ENCODE data around the gene TMEM181.
"Not testable (repeated sequence)": the region's sequence is repeated elsewhere in the genome, so short reads cannot be mapped to it uniquely, and the experiment has no call there.

TMEM181 gene

DNA sequence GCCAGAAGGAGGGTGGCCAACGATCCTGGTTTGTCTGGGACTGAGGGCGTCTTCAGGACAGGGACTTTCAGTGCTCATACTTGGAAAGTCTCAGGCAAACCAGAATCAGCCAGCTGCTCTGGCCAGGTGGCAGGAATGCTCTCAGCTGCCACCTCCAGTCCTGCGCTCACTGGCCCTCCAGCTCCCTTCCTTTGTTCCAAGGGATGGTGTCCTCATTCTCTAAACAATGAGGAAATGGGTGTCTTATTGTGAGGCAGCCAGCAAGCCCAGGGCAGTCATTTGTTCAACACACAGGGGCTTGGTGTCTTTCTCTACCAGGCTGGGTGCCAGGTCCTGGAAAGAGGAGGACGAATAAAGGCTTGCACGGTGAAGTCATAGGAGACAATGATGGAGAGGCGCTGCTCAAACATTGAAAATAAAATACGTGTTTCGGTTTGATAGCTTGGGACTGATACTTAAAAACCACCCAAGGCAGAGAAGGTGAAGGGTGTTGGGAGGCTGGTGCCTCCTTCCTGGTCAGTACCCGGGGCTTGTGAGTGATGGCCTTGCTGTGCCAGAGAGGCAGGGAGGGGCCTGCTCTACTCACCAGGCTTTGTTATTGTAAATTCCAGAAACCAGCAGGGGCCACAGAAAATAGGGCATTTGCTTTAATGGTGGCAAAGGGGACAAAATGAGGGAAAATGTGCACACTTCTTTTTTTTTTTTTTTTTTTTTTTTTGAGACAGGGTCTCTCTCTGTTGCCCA is 11.3 kb upstream of the TMEM181 start:
- peaks cover 0 to 10% (median 0%) of the 10 kb centered on the region in 5 donors for H3K27me3 ChIP-seq (ENCODE audit: control insufficient read depth in 5 of 5, insufficient read depth in 4 of 5, low read length in 5 of 5)
- no peak overlapping the region for H3K4me3 ChIP-seq (ENCODE audit: low read depth in 1 of 5, low read length in 5 of 5)
- H3K36me3 ChIP-seq (ENCODE audit: control insufficient read depth in 5 of 5, insufficient read depth in 5 of 5, low read length in 5 of 5): no peaks in the 10 kb centered on the region
- no peak overlapping the region for H3K9ac ChIP-seq (ENCODE audit: low read length in 5 of 5)
- no peaks in the 10 kb centered on the region for H3K4me1 ChIP-seq (ENCODE audit: control insufficient read depth in 5 of 5, insufficient read depth in 5 of 5, low read length in 5 of 5)
- H3K27ac ChIP-seq (ENCODE audit: low read depth, low read length): no peak overlapping the region
- no peaks in the 10 kb centered on the region for H3K9me3 ChIP-seq (ENCODE audit: control insufficient read depth in 5 of 5, low read length in 5 of 5)

DNA sequence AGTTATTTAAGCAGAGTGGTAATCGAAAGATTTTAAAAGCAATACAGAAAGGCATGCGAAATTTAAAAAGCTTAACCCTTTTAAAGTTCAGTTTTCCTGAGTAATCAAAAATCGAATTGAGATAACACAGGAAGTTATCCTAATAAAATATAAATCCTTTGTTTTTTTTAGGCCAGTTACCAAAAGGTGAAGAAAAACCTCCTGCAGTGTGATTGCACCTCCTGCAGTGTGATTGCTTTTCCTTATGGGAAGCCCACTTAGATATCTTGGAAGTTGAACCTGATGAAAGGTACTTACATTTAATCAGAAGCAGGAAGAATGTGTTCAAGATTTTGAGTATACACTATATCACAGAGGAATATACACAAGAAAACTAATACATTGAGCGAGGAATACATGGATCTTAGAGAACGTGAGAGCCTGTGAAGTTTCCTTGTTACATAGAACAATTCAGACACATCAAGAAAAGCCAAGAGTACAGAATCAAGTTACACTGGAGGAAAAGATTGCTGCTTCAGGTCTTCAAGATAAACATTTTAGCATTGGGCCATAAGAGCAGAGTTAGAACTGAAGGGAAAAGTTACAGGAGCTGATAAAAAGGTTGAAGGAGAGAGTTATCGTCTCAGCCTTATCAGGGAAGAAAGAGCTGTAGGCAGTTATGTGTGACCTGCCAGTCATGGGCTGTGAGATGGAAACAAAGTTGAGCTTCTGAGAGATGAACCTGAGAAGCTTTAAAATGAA is 7.7 kb upstream of the TMEM181 start:
- peaks cover 0 to 16% (median 0%) of the 10 kb centered on the region in 5 donors for H3K4me1 ChIP-seq (ENCODE audit: control insufficient read depth in 5 of 5, insufficient read depth in 5 of 5, low read length in 5 of 5)
- no peak overlapping the region for H3K27ac ChIP-seq (ENCODE audit: low read depth, low read length)
- H3K36me3 ChIP-seq (ENCODE audit: control insufficient read depth in 5 of 5, insufficient read depth in 5 of 5, low read length in 5 of 5): no peaks in the 10 kb centered on the region
- H3K9ac ChIP-seq (ENCODE audit: low read length in 5 of 5): no peak overlapping the region
- no peaks in the 10 kb centered on the region for H3K27me3 ChIP-seq (ENCODE audit: control insufficient read depth in 5 of 5, insufficient read depth in 4 of 5, low read length in 5 of 5)
- H3K4me3 ChIP-seq (ENCODE audit: low read depth in 1 of 5, low read length in 5 of 5): no peak overlapping the region
- H3K9me3 ChIP-seq (ENCODE audit: control insufficient read depth in 5 of 5, low read length in 5 of 5): no peaks in the 10 kb centered on the region

DNA sequence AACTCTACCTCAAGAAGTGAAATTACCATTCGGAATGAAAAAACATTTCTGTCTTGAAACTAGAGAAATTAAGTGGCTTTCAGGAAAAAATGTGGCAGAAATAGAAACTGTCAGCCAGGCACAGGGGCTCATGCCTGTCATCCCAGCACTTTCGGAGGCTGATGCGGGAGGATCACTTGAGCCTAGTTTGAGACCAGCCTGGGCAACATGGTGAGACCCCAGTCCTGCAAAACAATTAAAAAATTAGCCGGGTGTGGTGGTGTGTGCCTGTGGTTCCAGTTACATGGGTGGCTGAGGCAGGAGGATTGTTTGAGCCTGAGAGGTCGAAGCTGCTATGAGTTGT is 7.1 kb upstream of the TMEM181 start:
- peaks cover 0 to 16% (median 0%) of the 10 kb centered on the region in 5 donors for H3K4me1 ChIP-seq (ENCODE audit: control insufficient read depth in 5 of 5, insufficient read depth in 5 of 5, low read length in 5 of 5)
- no peak overlapping the region for H3K4me3 ChIP-seq (ENCODE audit: low read depth in 1 of 5, low read length in 5 of 5)
- no peaks in the 10 kb centered on the region for H3K27me3 ChIP-seq (ENCODE audit: control insufficient read depth in 5 of 5, insufficient read depth in 4 of 5, low read length in 5 of 5)
- H3K27ac ChIP-seq (ENCODE audit: low read depth, low read length): no peak overlapping the region
- H3K9ac ChIP-seq (ENCODE audit: low read length in 5 of 5): no peak overlapping the region
- no peaks in the 10 kb centered on the region for H3K36me3 ChIP-seq (ENCODE audit: control insufficient read depth in 5 of 5, insufficient read depth in 5 of 5, low read length in 5 of 5)
- no peaks in the 10 kb centered on the region for H3K9me3 ChIP-seq (ENCODE audit: control insufficient read depth in 5 of 5, low read length in 5 of 5)

DNA sequence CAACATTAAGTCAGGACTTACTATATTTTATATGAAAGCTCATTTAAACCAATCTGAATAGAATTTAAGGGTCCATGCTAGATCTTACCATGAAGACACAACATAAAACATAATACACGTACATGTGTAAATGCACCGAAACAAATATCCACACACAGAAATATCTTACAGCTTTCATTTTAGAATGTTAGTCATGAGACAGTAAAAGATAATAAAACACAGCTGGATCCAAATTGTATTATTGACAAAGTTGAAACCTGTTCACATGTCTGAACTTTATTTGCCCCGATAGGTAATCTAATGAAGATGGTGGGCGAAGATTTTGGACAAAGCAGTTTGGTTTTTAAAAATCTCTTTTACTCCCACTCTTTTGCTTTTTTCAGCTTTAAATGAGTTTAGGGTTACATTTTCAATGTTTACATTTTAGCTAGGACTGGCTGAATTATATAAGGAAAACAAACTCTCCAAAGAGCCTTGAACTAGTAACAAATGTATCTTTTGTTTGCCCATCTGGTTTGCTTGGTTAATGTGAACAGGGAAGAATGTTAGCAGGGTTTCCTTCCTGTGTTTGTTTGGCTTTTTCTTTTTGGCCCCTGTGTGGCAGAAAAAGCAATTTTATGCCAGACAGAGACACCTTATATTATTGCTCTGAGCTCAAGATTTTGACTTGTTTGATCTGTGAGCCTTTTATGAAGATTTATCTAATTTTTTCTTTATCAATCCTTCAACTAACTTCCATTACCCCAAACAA is 5.1 kb upstream of the TMEM181 start:
- Histone ChIP-seq H3K27ac (ENCODE audit: low read depth, low read length) (no peak overlapping the region), H3K9ac (ENCODE audit: low read length in 5 of 5) (no peak overlapping the region), H3K36me3 (ENCODE audit: control insufficient read depth in 5 of 5, insufficient read depth in 5 of 5, low read length in 5 of 5) (no peaks in the 10 kb centered on the region), H3K9me3 (ENCODE audit: control insufficient read depth in 5 of 5, low read length in 5 of 5) (no peaks in the 10 kb centered on the region), H3K4me1 (ENCODE audit: control insufficient read depth in 5 of 5, insufficient read depth in 5 of 5, low read length in 5 of 5) (peaks cover 0 to 24% (median 7%) of the 10 kb centered on the region in 5 donors), H3K4me3 (ENCODE audit: low read depth in 1 of 5, low read length in 5 of 5) (no peak overlapping the region), H3K27me3 (ENCODE audit: control insufficient read depth in 5 of 5, insufficient read depth in 4 of 5, low read length in 5 of 5) (no peaks in the 10 kb centered on the region)

DNA sequence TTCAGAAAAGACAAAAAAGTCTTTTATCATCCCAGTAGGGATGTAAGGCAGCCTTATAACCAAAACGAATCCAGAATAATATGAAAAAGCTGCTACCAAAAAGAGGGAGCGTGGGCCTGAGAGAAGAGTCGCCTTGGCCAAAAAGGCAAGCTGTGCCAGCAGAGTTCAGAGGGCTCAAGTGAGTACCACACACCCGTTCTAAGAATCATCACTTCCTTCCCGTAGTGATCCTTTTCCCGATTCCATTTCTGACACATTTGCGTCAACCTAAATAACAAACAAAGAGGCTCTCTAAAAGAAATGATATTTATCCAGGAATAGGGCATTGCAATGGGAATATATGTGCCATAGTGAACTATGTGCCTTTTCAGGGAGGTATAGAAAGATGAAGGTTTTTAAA is 3.8 kb upstream of the TMEM181 start:
- Histone ChIP-seq H3K27ac (ENCODE audit: low read depth, low read length) (no peak overlapping the region), H3K27me3 (ENCODE audit: control insufficient read depth in 5 of 5, insufficient read depth in 4 of 5, low read length in 5 of 5) (no peaks in the 10 kb centered on the region), H3K4me3 (ENCODE audit: low read depth in 1 of 5, low read length in 5 of 5) (no peak overlapping the region), H3K4me1 (ENCODE audit: control insufficient read depth in 5 of 5, insufficient read depth in 5 of 5, low read length in 5 of 5) (peaks cover 2 to 30% (median 12%) of the 10 kb centered on the region in 5 donors), H3K9me3 (ENCODE audit: control insufficient read depth in 5 of 5, low read length in 5 of 5) (no peaks in the 10 kb centered on the region), H3K9ac (ENCODE audit: low read length in 5 of 5) (no peak overlapping the region), H3K36me3 (ENCODE audit: control insufficient read depth in 5 of 5, insufficient read depth in 5 of 5, low read length in 5 of 5) (no peaks in the 10 kb centered on the region)

DNA sequence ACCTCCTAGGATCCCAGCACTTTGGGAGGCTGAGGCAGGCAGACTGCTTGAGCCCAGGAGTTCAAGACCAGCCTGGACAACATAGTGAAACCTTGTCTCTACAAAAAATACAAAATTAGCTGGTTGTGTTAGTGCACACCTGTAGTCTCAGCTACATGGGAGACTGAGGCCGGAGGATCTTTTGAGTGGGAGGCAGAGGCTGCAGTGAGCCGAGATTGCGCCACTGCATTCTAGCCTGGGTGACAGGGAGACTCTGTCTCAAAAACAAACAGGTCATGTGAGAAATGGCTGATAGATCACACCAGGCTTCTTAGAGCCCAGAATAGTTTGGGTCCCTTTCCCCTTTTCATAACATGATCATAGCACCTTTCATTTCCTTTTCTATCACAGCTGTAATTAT is 2.8 kb upstream of the TMEM181 start:
- not testable (repeated sequence) for H3K9ac ChIP-seq (ENCODE audit: low read length in 5 of 5); H3K27ac ChIP-seq (ENCODE audit: low read depth, low read length); H3K9me3 ChIP-seq (ENCODE audit: control insufficient read depth in 5 of 5, low read length in 5 of 5); H3K36me3 ChIP-seq (ENCODE audit: control insufficient read depth in 5 of 5, insufficient read depth in 5 of 5, low read length in 5 of 5); H3K27me3 ChIP-seq (ENCODE audit: control insufficient read depth in 5 of 5, insufficient read depth in 4 of 5, low read length in 5 of 5); H3K4me3 ChIP-seq (ENCODE audit: low read depth in 1 of 5, low read length in 5 of 5)
- H3K4me1 ChIP-seq (ENCODE audit: control insufficient read depth in 5 of 5, insufficient read depth in 5 of 5, low read length in 5 of 5): peaks cover 4 to 40% (median 22%) of the 10 kb centered on the region in 5 donors

DNA sequence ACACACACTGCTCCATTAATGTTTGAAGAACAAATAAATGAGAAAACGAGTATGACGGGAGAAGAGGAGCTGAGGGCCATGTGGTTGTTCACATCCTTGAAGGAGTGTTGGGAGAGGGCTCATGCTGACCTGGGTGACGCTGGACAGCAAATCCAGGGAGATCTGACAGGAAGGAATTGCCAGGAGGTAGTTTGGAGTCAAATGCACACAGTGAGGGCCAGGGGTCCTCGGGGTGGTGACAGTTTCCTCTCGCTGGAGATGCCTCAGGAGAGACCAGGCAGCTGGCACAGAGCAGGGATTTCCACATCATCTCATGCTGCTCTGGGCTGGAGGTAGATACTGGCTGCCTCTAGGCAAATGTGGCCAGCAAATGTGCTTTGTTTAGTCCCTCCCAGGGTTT is 2.0 kb upstream of the TMEM181 start:
- no peaks in the 10 kb centered on the region for H3K27me3 ChIP-seq (ENCODE audit: control insufficient read depth in 5 of 5, insufficient read depth in 4 of 5, low read length in 5 of 5)
- no peaks in the 10 kb centered on the region for H3K9me3 ChIP-seq (ENCODE audit: control insufficient read depth in 5 of 5, low read length in 5 of 5)
- H3K4me3 ChIP-seq (ENCODE audit: low read depth in 1 of 5, low read length in 5 of 5): no peak overlapping the region
- H3K9ac ChIP-seq (ENCODE audit: low read length in 5 of 5): no peak overlapping the region
- H3K36me3 ChIP-seq (ENCODE audit: control insufficient read depth in 5 of 5, insufficient read depth in 5 of 5, low read length in 5 of 5): no peaks in the 10 kb centered on the region
- no peak overlapping the region for H3K27ac ChIP-seq (ENCODE audit: low read depth, low read length)
- H3K4me1 ChIP-seq (ENCODE audit: control insufficient read depth in 5 of 5, insufficient read depth in 5 of 5, low read length in 5 of 5): peaks cover 4 to 42% (median 25%) of the 10 kb centered on the region in 5 donors

DNA sequence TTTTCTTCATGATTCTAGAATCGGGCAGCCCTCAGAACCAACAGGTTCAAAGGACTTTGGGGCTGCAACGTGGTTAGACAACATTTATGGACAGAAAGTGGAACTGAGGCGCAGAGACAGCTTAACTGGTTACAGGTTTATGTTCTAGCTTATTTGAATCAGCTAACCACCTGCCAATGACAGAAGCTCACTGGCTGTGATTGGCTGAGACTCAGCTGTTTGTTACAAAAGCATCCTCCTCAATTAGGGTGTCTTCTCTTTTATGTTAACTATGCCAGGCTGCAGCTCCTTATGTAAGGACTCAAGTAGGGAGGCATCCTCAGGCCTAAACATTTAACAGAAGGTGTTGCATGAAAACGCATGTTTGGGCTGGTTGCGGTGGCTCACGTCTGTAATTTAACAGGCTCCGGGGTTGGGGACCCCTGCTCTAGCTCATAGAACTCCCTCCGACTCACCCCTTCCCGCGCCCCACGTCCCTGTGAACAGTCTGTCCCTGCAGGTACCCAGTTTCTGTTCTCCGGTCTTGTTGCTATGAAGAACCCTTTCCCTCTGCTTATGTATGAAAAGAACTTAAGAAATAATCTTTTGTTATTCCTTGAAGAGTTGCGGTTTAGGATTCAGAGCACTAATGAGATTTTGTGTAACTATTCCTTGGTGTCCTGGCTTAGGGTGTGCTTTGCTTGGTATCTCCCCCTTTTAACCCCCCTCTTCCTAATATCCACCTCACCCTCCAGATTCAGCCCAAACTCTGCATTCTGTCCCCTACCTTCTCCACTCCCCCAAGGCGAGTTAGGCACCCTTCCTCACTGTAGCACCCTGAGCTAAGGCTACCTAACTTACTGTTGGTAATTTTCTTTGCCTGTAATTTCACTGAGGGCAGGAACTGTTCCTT is 1.2 kb upstream of the TMEM181 start:
- Histone ChIP-seq H3K9me3 (ENCODE audit: control insufficient read depth in 5 of 5, low read length in 5 of 5) (no peaks in the 10 kb centered on the region), H3K9ac (ENCODE audit: low read length in 5 of 5) (peak overlapping the region in 1 of 5 donors; percentile 87), H3K4me3 (ENCODE audit: low read depth in 1 of 5, low read length in 5 of 5) (peak overlapping the region in 2 of 5 donors; percentile 83 to 95), H3K27me3 (ENCODE audit: control insufficient read depth in 5 of 5, insufficient read depth in 4 of 5, low read length in 5 of 5) (no peaks in the 10 kb centered on the region), H3K36me3 (ENCODE audit: control insufficient read depth in 5 of 5, insufficient read depth in 5 of 5, low read length in 5 of 5) (no peaks in the 10 kb centered on the region), H3K4me1 (ENCODE audit: control insufficient read depth in 5 of 5, insufficient read depth in 5 of 5, low read length in 5 of 5) (peaks cover 4 to 42% (median 25%) of the 10 kb centered on the region in 5 donors), H3K27ac (ENCODE audit: low read depth, low read length) (no peak overlapping the region)

DNA sequence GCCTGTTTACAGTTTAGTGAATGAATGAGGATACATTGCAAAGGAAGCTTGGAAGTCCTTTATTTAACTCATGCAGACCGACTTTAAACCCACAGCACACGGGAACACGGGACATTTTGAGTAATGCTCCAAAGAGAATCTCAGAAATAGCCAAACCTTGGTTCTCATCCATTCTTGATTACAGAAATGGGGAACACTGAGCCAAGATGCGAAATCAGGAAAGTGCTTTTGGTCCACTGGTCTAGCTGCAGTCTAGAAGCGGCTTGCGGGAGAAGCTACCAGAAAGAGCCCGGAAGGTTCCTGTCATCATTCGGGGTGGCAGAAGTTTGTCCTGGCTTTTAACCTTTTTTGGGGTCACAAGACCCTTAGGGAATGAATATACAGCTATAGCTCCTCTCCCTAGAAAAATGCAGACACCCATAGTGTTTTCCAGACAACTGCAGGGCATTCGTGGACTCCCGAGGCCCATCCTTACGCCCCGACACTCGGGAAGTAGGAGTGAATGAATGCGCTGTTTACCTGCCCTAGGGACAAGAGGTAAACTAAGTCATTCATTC is 475 bp upstream of the TMEM181 start:
- Histone ChIP-seq H3K9ac (ENCODE audit: low read length in 5 of 5) (peak overlapping the region in 4 of 5 donors; percentile 59 to 89 (median 78)), H3K36me3 (ENCODE audit: control insufficient read depth in 5 of 5, insufficient read depth in 5 of 5, low read length in 5 of 5) (no peaks in the 10 kb centered on the region), H3K27ac (ENCODE audit: low read depth, low read length) (peak overlapping the region; percentile 77), H3K27me3 (ENCODE audit: control insufficient read depth in 5 of 5, insufficient read depth in 4 of 5, low read length in 5 of 5) (no peaks in the 10 kb centered on the region), H3K9me3 (ENCODE audit: control insufficient read depth in 5 of 5, low read length in 5 of 5) (no peaks in the 10 kb centered on the region), H3K4me3 (ENCODE audit: low read depth in 1 of 5, low read length in 5 of 5) (peak overlapping the region; percentile 79 to 95 (median 89)), H3K4me1 (ENCODE audit: control insufficient read depth in 5 of 5, insufficient read depth in 5 of 5, low read length in 5 of 5) (peaks cover 4 to 42% (median 25%) of the 10 kb centered on the region in 5 donors)
